PC-3 (cell line): ENCODE measurements around the gene FAM221B. TPM values are rescaled to one million over a fixed set of nuclear protein-coding genes. Genes with fewer than 3 reads are reported as not detected.
A peak's percentile ranks its signal among the peaks of the same experiment; 100 is the strongest.

Experiments
- ATAC-seq: fragments of 200-7000 bp; cut with Tn5 transposase; 2 replicates; pipeline ENCODE4 v1.9.1; 2020; ENCODE audit warnings: mild to moderate bottlenecking, moderate library complexity
- BruUV-seq: library from RNA; stranded (reverse); fragments of 400-500 nt; replicated peaks from 2 replicates; lab custom pipeline; 2021; lab: Mats Ljungman, UMichigan
- CTCF ChIA-PET: fragments of 300-600 bp; sonication (Branson Sonifier 250); formaldehyde crosslinking; loops from one replicate; lab custom pipeline; 2022; ENCODE audit warnings: antibody characterized with exemption; lab: Charles Lee
- POLR2A ChIA-PET: fragments of 300-600 bp; sonication (Branson Sonifier 250); formaldehyde crosslinking; loops from one replicate; lab custom pipeline; 2022; ENCODE audit warnings: antibody characterized with exemption; ENCODE audit not compliant: unreplicated experiment; lab: Charles Lee
- DNase-seq: peaks from one replicate; pipeline ENCODE4 v3.0.0-alpha.2; 2015
- H2AFZ ChIP-seq: fragments of 300-600 bp; sonication (generic); 2 replicates; pipeline ENCODE4 v1.6.0; 2016; ENCODE audit warnings: antibody characterized with exemption, low read length
- H3F3A ChIP-seq: fragments of 300-600 bp; sonication (generic); one replicate; pipeline ENCODE4 v1.6.0; 2017; ENCODE audit warnings: antibody characterized with exemption, low read length, control low read depth, mild to moderate bottlenecking; ENCODE audit not compliant: unreplicated experiment
- H3K27ac ChIP-seq: fragments of 300-600 bp; sonication (generic); 2 replicates; pipeline ENCODE4 v1.5.1; 2016; ENCODE audit warnings: mild to moderate bottlenecking, low read length
- H3K27me3 ChIP-seq: fragments of 300-600 bp; sonication (generic); 2 replicates; pipeline ENCODE4 v1.6.1; 2016; ENCODE audit warnings: low read length, mixed read lengths
- H3K36me3 ChIP-seq: fragments of 300-600 bp; sonication (generic); 2 replicates; pipeline ENCODE4 v1.6.1; 2016; ENCODE audit warnings: low read depth, mixed run types, low read length, mixed read lengths
- H3K4me1 ChIP-seq: fragments of 300-600 bp; sonication (generic); 2 replicates; pipeline ENCODE4 v1.5.1; 2016; ENCODE audit warnings: low read length; ENCODE audit not compliant: insufficient read depth
- H3K4me2 ChIP-seq: fragments of 300-600 bp; sonication (generic); 2 replicates; pipeline ENCODE4 v1.6.0; 2016; ENCODE audit warnings: low read length
- H3K4me3 ChIP-seq: fragments of 300-600 bp; sonication (generic); 2 replicates; pipeline ENCODE4 v1.5.1; 2016; ENCODE audit warnings: mild to moderate bottlenecking, low read length, mixed read lengths
- H3K79me2 ChIP-seq: fragments of 300-600 bp; sonication (generic); 2 replicates; pipeline ENCODE4 v1.6.1; 2017; ENCODE audit warnings: low read length, mixed read lengths
- H3K9ac ChIP-seq: fragments of 300-600 bp; sonication (generic); 2 replicates; pipeline ENCODE4 v1.6.0; 2016; ENCODE audit warnings: mild to moderate bottlenecking, low read length
- H3K9me2 ChIP-seq: fragments of 300-600 bp; sonication (generic); replicated peaks from 2 replicates; pipeline ENCODE4 v1.6.1; 2016; ENCODE audit warnings: mixed run types, low read length, mixed read lengths
- H3K9me3 ChIP-seq: fragments of 300-600 bp; sonication (generic); 2 replicates; pipeline ENCODE4 v1.6.1; 2016; ENCODE audit warnings: low read length, mixed read lengths
- H4K20me1 ChIP-seq: fragments of 300-600 bp; sonication (generic); 2 replicates; pipeline ENCODE4 v1.6.1; 2016; ENCODE audit warnings: low read length, mixed read lengths
- CTCF ChIP-seq: fragments of 300-600 bp; sonication (generic); conservative IDR thresholded peaks from 2 replicates; pipeline ENCODE4 v1.5.1; 2017; ENCODE audit warnings: antibody characterized with exemption, low read depth, mild to moderate bottlenecking, low read length
- EZH2 ChIP-seq: fragments of 300-600 bp; sonication (generic); IDR thresholded peaks from one replicate; pipeline ENCODE4 v1.6.1; 2017; ENCODE audit warnings: antibody characterized with exemption, mild to moderate bottlenecking, low read length; ENCODE audit not compliant: unreplicated experiment
- EZH2phosphoT487 ChIP-seq: fragments of 300-600 bp; sonication (generic); IDR thresholded peaks from 2 replicates; pipeline ENCODE4 v1.6.1; 2018; ENCODE audit warnings: mild to moderate bottlenecking, antibody characterized with exemption, low read length, borderline replicate concordance
- intact Hi-C: fragments of 100-400 bp; cut with micrococcal nuclease; formaldehyde crosslinking; loops from 2 replicates; pipeline ENCODE4 v1.9.0; 2023
- total RNA-seq: library from RNA; depleted of rRNA; stranded (reverse); fragments of >200 nt; gene quantifications from 2 replicates; pipeline ENCODE4 v1.2.3, GENCODE V29; 2014

The FAM221B gene
- total RNA-seq, 1 experiment from 2014 or later, result not detected

- H3F3A ChIP-seq, result no peaks in the 10 kb centered on the region
- no peak overlapping the region for H3K9ac ChIP-seq
- CTCF ChIA-PET, result interaction anchor here (0.5 to 1.4 kb wide), 2 partner anchors 10 to 43 kb away, joined by 3 to 4 read pairs; no protein-coding TSS in a partner anchor
- POLR2A ChIA-PET, result no interaction called here
- H3K9me3 ChIP-seq, result no peaks in the 10 kb centered on the region
- H3K27ac ChIP-seq, result peak overlapping the region; percentile 90
- DNase-seq (peak; percentile 28), ATAC-seq (no peak)
- no peaks in the 10 kb centered on the region for H3K9me2 ChIP-seq
- H3K4me2 ChIP-seq, result peak overlapping the region; percentile 76
- peaks cover 40% of the 10 kb centered on the region for H3K4me1 ChIP-seq
- no peak overlapping the region for H3K4me3 ChIP-seq
- no peaks in the 10 kb centered on the region for H4K20me1 ChIP-seq
- H3K79me2 ChIP-seq, result no peaks in the 10 kb centered on the region
- intact Hi-C loops, result no loop called here
- TSS peak; percentile 29 for BruUV-seq
- no peaks in the 10 kb centered on the region for H3K27me3 ChIP-seq
- TF ChIP-seq CTCF, result no peak
- TF ChIP-seq EZH2phosphoT487, result no peak
- TF ChIP-seq EZH2, result no peak
- H3K36me3 ChIP-seq, result no peaks in the 10 kb centered on the region
- H2AFZ ChIP-seq, result 0 out of 2 replicates have a peak overlapping the region, but pooled peaks have one; percentile 43
Measured at GRCh38 chr9:35832814-35833213, 4.3 kb upstream of the FAM221B start.

GRCh38 chr9:35831040-35831439 is 2.5 kb upstream of the FAM221B start:
- no peak overlapping the region for H3K4me3 ChIP-seq
- ChIA-PET POLR2A (no interaction called here), CTCF (no interaction called here)
- no peaks in the 10 kb centered on the region for H3K9me2 ChIP-seq
- no peak for ATAC-seq
- H3K4me1 ChIP-seq, result peaks cover 40% of the 10 kb centered on the region
- no peaks in the 10 kb centered on the region for H4K20me1 ChIP-seq
- H3K9me3 ChIP-seq, result no peaks in the 10 kb centered on the region
- no peaks in the 10 kb centered on the region for H3K27me3 ChIP-seq
- no peaks in the 10 kb centered on the region for H3K79me2 ChIP-seq
- no peak for DNase-seq
- no peak overlapping the region for H2AFZ ChIP-seq
- intact Hi-C loops, result no loop called here
- BruUV-seq, result no TSS peak
- TF ChIP-seq CTCF (no peak), EZH2phosphoT487 (no peak), EZH2 (no peak)
- H3K27ac ChIP-seq, result no peak overlapping the region
- no peaks in the 10 kb centered on the region for H3K36me3 ChIP-seq
- no peak overlapping the region for H3K9ac ChIP-seq
- H3F3A ChIP-seq, result no peaks in the 10 kb centered on the region
- H3K4me2 ChIP-seq, result no peak overlapping the region

DNA sequence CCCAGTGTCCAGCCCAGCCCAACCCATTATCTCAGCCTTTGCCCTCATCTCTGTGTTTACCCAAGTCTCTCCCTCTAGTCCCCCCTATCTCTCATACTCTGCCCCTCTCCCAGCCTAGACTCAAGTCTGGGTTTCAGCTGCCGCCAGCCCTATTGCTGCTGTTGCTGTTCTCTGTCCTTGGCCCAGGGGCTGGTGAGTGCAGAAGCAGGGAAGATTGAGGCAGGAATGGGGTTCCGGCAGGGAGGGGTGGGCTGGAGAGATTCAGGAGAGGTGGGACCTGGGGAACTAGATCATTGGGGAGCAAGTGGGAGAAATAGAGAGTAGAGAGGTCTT is 1.2 kb upstream of the FAM221B start:
- BruUV-seq, result no TSS peak
- peak overlapping the region; percentile 62; the same call in 1 of the 2 replicates for H3K9ac ChIP-seq
- no peak for ATAC-seq
- no peak for TF ChIP-seq EZH2phosphoT487
- no peak for TF ChIP-seq EZH2
- TF ChIP-seq CTCF, result no peak
- POLR2A ChIA-PET, result no interaction called here
- H4K20me1 ChIP-seq, result no peaks in the 10 kb centered on the region
- H3K4me2 ChIP-seq, result peak overlapping the region; percentile 96
- no peaks in the 10 kb centered on the region for H3K79me2 ChIP-seq
- H3K4me3 ChIP-seq, result peak overlapping the region; percentile 86
- no peak overlapping the region for H3K27ac ChIP-seq
- H3F3A ChIP-seq, result no peaks in the 10 kb centered on the region
- CTCF ChIA-PET, result no interaction called here
- intact Hi-C loops, result loop anchor here (10.0 kb wide), 1 partner anchor 55 kb away; no protein-coding TSS in a partner anchor
- H2AFZ ChIP-seq, result peak overlapping the region; percentile 97
- no peaks in the 10 kb centered on the region for H3K27me3 ChIP-seq
- no peak for DNase-seq
- no peaks in the 10 kb centered on the region for H3K9me2 ChIP-seq
- H3K9me3 ChIP-seq, result no peaks in the 10 kb centered on the region
- peaks cover 34% of the 10 kb centered on the region for H3K4me1 ChIP-seq
- H3K36me3 ChIP-seq, result no peaks in the 10 kb centered on the region
